Gastrocnemius medialis (tissue), 4 donors: ENCODE results near the gene XPO5.

Source experiments
- POLR2A ChIP-seq, 2 donors: fragments of 450-650 bp; IDR thresholded peaks; one replicate each; pipeline ENCODE4 v1.6.1; 2017; ENCODE audit warnings: antibody characterized with exemption in 2 of 2, mild to moderate bottlenecking in 2 of 2, moderate library complexity in 2 of 2
- TF ChIP-seq, protein P1 (sequence below), 5 experiments: fragments of 450-650 bp in 3 of 5; fragments of 200-600 bp in 2 of 5; sonication (generic) in 2 of 5; IDR thresholded peaks in 4 of 5; conservative IDR thresholded peaks in 1 of 5; 1 replicate in 4 of 5; 2 replicates in 1 of 5; pipeline ENCODE4 v1.5.1; 2016 to 2019; ENCODE audit warnings: antibody characterized with exemption in 5 of 5, mild to moderate bottlenecking in 3 of 5, moderate library complexity in 3 of 5

- TF ChIP-seq, protein P1, sequence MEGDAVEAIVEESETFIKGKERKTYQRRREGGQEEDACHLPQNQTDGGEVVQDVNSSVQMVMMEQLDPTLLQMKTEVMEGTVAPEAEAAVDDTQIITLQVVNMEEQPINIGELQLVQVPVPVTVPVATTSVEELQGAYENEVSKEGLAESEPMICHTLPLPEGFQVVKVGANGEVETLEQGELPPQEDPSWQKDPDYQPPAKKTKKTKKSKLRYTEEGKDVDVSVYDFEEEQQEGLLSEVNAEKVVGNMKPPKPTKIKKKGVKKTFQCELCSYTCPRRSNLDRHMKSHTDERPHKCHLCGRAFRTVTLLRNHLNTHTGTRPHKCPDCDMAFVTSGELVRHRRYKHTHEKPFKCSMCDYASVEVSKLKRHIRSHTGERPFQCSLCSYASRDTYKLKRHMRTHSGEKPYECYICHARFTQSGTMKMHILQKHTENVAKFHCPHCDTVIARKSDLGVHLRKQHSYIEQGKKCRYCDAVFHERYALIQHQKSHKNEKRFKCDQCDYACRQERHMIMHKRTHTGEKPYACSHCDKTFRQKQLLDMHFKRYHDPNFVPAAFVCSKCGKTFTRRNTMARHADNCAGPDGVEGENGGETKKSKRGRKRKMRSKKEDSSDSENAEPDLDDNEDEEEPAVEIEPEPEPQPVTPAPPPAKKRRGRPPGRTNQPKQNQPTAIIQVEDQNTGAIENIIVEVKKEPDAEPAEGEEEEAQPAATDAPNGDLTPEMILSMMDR (IDR thresholded peaks at IDR 0.05 in 4 of 5, conservative IDR thresholded peaks at IDR 0.05 in 1 of 5), result no peak
- TF ChIP-seq POLR2A (IDR thresholded peaks at IDR 0.05), result no peak
These were observed 48.3 kb upstream of the XPO5 start for GRCh38 chr6:43623880-43624785.
